Activated CD8-positive, alpha-beta memory T cell treated with anti-CD3 and anti-CD28 coated beads, Interleukin-2, amount 50 U/mL, for 1 hour (primary cell): ENCODE data around the gene SERINC5.
"Not testable (repeated sequence)": the region's sequence is repeated elsewhere in the genome, so short reads cannot be mapped to it uniquely, and the experiment has no call there.

Source experiments
- DNase-seq: peaks from one replicate; pipeline ENCODE4 v3.0.0-alpha.2; 2020; ENCODE audit errors: extremely low read depth

SERINC5 gene

DNA sequence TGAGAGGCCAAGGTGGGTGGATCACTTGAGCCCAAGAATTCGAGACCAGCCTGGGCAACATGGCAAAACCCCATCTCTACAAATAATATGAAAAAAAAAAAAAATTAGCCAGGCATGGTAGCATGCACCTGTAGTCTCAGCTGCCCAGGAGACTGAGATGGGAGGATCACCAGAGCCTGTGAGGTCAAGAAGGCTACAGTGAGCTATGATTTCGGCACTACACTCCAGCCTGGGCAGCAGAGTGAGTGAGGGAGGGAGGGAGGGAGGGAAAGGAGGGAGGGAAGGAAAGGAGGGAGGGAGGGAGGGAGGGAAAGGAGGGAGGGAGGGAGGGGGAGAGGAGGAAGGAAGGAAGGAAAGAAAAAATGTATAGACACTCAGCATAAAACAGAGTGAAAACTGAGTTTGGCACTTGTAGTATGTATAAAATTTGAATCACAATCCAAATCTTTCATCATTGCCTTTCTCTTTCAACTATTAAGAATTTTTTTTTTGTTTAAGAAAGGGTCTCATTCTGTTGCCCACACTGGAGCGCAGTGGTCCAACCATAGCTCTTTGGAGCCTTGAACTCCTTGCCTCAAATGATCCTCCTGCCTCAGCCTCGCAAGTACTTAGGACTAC, 27.8 kb downstream of the SERINC5 start:
- DNase-seq, result no peak

DNA sequence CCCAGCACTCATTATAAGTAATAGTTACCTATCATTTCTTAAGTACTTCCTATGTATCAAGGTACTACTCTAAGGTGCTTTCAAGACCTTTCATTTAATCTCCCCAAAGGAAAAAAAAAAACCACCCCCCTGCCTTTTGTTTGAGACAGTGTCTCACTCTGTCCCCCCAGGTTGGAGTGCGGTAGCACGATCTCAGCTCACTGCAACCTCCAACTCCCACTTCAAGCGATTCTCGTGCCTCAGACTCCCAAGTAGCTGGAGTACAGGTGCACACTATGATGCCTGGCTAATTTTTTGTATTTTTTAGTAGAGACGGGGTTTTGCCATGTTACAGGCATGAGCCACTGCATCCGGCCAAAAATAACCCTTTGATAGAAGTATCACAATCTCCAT, 29.9 kb downstream of the SERINC5 start:
- no peak for DNase-seq

DNA sequence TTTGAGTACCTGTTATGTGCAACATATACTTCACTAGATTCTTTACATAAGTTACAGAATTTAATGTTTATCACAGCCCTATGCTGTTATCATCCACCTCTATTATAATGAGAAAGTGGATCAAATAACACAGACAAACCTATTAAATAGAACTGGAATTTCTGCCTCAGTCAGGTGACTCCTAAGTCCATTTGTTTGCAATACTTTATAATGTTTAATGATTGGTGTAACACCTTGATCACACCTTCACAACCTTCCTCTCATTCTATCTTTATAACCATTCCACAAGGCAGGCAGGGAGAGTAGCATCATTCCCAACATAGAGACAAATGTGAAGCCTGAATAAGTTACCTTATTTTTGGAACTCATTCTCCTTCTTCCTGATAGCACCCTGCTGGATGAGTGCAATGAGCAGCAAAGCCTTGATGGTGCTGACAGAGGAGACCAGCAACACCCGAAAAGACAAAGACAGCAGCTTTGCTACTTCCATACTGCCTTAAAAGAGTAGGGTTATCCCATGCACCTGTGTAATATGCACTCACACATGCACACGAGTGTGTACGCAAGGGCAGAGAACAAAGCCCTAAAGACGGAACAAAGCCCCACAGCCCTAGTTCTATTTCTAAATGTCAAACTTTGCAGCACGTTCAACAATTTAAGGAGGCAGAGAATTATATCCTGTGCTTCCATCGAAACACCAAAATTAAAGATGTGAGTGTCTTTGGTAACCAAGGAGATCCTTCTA, 30.5 kb downstream of the SERINC5 start:
- DNase-seq, result no peak

- no peak for DNase-seq
Measured at GRCh38 chr5:80223561-80223960, 32.3 kb downstream of the SERINC5 start.

GRCh38 chr5:80220245-80220897, 35.5 kb downstream of the SERINC5 start:
- no peak for DNase-seq

DNA sequence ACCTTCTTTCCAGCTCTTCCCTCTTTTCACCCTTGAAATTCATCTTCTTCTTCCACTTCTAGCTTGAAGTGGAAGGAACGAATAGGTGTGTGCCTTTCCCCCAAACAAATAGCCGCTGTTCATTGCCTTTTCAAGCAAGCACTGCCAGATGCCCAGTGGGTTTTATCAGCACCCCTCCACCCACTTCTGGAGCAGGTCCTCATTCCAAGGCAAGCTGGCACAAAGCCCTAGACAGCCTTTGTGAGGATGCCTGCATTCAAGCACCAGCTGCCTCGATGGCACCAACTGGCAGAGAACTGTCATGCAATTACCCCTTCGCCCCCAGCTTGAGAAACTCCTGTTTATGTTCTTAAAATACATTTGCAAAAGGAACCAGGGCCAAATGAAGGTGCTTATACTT, 36.5 kb downstream of the SERINC5 start:
- no peak for DNase-seq

GRCh38 chr5:80217667-80218066, 38.2 kb downstream of the SERINC5 start:
- no peak for DNase-seq

- DNase-seq, result no peak
Measured at GRCh38 chr5:80216753-80217596, 38.9 kb downstream of the SERINC5 start.

DNA sequence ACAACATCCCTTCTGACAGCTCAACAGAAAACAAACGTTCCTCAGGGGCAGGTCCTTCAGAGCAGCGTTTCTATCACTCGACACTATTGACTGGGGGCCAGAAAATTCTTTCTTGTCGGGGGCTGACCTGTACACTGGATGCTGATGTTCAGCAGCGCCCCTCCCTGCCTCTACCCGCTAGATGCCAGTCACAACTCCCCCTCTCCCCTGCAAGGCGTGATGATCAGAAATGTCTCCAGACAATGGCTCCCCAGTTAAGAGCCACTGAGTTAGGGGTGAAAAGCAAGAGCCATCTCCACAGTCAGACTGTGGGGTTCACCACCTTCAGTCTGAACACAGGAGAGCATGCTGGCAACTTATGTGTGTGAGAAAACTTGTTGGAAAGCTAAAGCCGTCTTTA, 39.8 kb downstream of the SERINC5 start:
- DNase-seq, result no peak

- no peak for DNase-seq
Measured at GRCh38 chr5:80215523-80215922, 40.3 kb downstream of the SERINC5 start.

- no peak for DNase-seq
Measured at GRCh38 chr5:80213466-80213865, 42.4 kb downstream of the SERINC5 start.

- no peak for DNase-seq
Measured at GRCh38 chr5:80212171-80212667, 43.6 kb downstream of the SERINC5 start.

DNA sequence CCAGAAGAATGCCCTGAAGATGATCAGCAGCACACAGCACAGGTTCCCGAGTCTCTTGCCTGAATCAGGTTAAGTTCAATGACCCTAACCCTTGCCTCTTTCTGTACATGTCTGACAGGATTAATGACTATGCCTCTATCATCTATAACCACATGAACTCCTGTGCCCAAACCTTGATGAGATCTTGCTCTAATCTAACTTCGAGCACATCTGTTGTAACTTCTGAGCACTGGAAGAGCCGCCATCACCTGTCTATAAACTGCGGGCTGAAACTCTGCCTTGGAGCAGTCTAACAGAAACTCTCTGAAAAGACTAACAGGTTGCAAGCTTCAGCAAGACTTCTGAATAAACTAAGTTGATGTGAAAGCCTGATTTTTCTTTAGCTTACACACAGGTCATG, 44.5 kb downstream of the SERINC5 start:
- DNase-seq, result no peak

- no peak for DNase-seq
Measured at GRCh38 chr5:80210014-80210413, 45.8 kb downstream of the SERINC5 start.

DNA sequence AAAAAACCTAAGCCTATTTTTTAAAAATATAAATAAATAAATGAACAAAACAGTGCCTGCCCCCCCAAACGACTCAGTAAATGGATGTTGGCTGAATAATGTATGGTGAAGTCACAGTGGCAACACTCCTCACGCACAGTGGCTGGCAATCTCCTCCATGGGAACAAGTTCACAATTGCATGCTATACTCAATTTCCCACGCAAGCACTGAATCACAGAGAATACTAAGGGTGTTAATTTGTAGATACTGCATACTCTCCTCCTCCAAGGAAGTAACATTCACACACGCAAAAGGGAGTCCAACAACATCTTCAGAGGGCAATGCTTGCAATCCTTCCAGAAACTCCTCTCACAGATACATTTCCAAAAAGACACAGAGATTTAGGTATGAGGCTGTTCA, 47.5 kb downstream of the SERINC5 start:
- no peak for DNase-seq

GRCh38 chr5:80207832-80208231, 48.0 kb downstream of the SERINC5 start:
- DNase-seq, result no peak

- DNase-seq, result no peak
Measured at GRCh38 chr5:80206282-80206681, 49.6 kb downstream of the SERINC5 start.

DNA sequence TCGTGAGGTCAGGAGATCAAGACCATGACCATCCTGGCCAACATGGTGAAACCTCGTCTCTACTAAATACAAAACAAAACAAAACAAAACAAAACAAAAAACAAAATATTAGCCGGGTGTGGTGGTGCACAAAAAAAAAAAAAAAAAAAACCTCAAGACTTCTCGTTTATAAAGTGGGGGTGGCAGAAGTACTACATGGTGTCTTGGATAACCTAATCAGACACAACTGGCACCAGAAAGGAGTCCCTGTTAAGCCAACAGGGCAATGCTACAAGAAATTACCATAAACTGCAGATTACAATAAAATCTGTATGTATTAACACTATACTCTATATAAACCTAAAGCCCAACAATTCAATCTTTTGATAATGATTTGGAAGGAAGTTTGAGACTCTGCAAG, 50.0 kb downstream of the SERINC5 start:
- no peak for DNase-seq

DNA sequence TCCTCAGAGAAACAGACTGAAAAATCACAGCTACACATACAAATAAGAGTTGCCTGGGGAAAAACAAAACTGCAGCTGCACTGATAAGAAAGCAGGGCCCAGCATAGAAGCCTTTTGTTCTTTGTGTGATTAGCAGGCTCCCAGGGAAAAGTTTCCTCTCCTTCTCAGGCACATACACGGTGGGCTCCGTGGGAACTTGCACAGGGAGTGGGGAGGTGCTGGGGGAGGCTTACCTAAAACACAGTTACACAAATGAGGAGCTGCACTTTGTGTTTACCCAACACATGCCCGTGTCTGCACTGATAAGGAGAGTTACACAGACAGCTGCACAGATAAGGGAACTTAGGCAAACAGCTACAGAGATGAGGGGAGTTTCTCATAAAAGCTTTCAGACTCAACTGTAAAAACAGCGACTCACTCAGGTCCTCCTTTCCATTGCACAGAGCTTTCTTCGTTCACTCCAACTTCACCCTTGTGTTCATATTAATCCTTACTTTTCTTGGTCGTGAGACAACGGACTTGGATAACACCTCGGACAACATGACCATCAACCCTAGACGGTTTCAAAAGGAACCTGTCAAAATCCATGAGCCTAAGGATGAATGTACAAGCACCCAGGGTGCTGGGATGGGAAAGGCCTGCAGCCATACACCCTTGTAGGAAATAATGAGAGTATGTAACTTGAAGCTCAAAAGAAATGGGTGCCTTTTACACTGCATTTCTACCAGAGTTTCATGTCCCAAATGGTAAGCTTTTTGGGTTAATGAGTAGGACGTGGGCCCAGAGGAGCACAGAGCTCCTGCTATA, 50.8 kb downstream of the SERINC5 start:
- no peak for DNase-seq

GRCh38 chr5:80201763-80202162, 54.1 kb downstream of the SERINC5 start:
- DNase-seq, result not testable (repeated sequence)

GRCh38 chr5:80198920-80199319, 56.9 kb downstream of the SERINC5 start:
- no peak for DNase-seq
